ENCODE results near the gene NALCN. TPM values are rescaled to one million over a fixed set of nuclear protein-coding genes. Genes with fewer than 3 reads are reported as not detected.

The NALCN gene
- total RNA-seq, 6 experiments from 2014 or later: 0.09 to 0.81 (median 0.25) TPM

- no peak overlapping the region for H3K4me3 ChIP-seq
- ATAC-seq (no peak), DNase-seq (no peak)
- intact Hi-C loops (cut with DNase I): no loop called here
- H3K9me3 ChIP-seq: no peaks in the 10 kb centered on the region
- H3K4me1 ChIP-seq: no peaks in the 10 kb centered on the region
- peaks cover 0 to 5% of the 10 kb centered on the region in 2 donors for H3K27me3 ChIP-seq
- 63% methylated on average over 5 of the region's 5 CpGs for WGBS (ENCODE audit: insufficient coverage, low coverage, low lambda C conversion rate, missing lambda C conversion rate)
- no peak overlapping the region for H3K27ac ChIP-seq
- no peaks in the 10 kb centered on the region for H3K36me3 ChIP-seq
- TF ChIP-seq CTCF (IDR thresholded peaks at IDR 0.05) (no peak), POLR2A (IDR thresholded peaks at IDR 0.05) (no peak)
Measured at GRCh38 chr13:101339202-101339601, 77.1 kb downstream of the NALCN start.

GRCh38 chr13:101332583-101332982 is 83.7 kb downstream of the NALCN start:
- intact Hi-C loops (cut with DNase I): no loop called here
- Histone ChIP-seq H3K27ac (no peak overlapping the region), H3K36me3 (no peaks in the 10 kb centered on the region), H3K9me3 (no peaks in the 10 kb centered on the region), H3K4me1 (no peaks in the 10 kb centered on the region), H3K4me3 (no peak overlapping the region), H3K27me3 (no peaks in the 10 kb centered on the region)
- WGBS (ENCODE audit: insufficient coverage, low coverage, low lambda C conversion rate, missing lambda C conversion rate): 53% methylated on average over 5 of the region's 5 CpGs
- ATAC-seq (no peak), DNase-seq (no peak)
- TF ChIP-seq CTCF (IDR thresholded peaks at IDR 0.05): no peak
- TF ChIP-seq POLR2A (IDR thresholded peaks at IDR 0.05): no peak

- H3K27me3 ChIP-seq: no peaks in the 10 kb centered on the region
- intact Hi-C loops (cut with DNase I): no loop called here
- H3K36me3 ChIP-seq: no peaks in the 10 kb centered on the region
- TF ChIP-seq CTCF (IDR thresholded peaks at IDR 0.05) (no peak), POLR2A (IDR thresholded peaks at IDR 0.05) (no peak)
- ATAC-seq (no peak), DNase-seq (no peak)
- H3K9me3 ChIP-seq: no peaks in the 10 kb centered on the region
- H3K27ac ChIP-seq: no peak overlapping the region
- H3K4me3 ChIP-seq: no peak overlapping the region
- no peaks in the 10 kb centered on the region for H3K4me1 ChIP-seq
- 32% methylated on average over 2 of the region's 2 CpGs for whole genome bisulfite sequencing (ENCODE audit: insufficient coverage, low coverage, low lambda C conversion rate, missing lambda C conversion rate)
Measured at GRCh38 chr13:101331731-101332130, 84.6 kb downstream of the NALCN start.

- ATAC-seq (peak in 1 of 4 donors; percentile 43), DNase-seq (no peak)
- intact Hi-C loops (cut with DNase I): no loop called here
- H3K27ac ChIP-seq: no peak overlapping the region
- H3K36me3 ChIP-seq: no peaks in the 10 kb centered on the region
- H3K9me3 ChIP-seq: no peaks in the 10 kb centered on the region
- H3K4me1 ChIP-seq: no peaks in the 10 kb centered on the region
- TF ChIP-seq POLR2A (IDR thresholded peaks at IDR 0.05) (no peak), CTCF (IDR thresholded peaks at IDR 0.05) (no peak)
- H3K4me3 ChIP-seq: no peak overlapping the region
- 12% methylated on average over 3 of the region's 3 CpGs for WGBS (ENCODE audit: insufficient coverage, low coverage, low lambda C conversion rate, missing lambda C conversion rate)
- H3K27me3 ChIP-seq: no peaks in the 10 kb centered on the region
Measured at GRCh38 chr13:101327871-101328270, 88.4 kb downstream of the NALCN start.

GRCh38 chr13:101326710-101327109 is 89.6 kb downstream of the NALCN start:
- no peak for TF ChIP-seq POLR2A (IDR thresholded peaks at IDR 0.05)
- no peak for TF ChIP-seq CTCF (IDR thresholded peaks at IDR 0.05)
- H3K4me3 ChIP-seq: no peak overlapping the region
- no peaks in the 10 kb centered on the region for H3K36me3 ChIP-seq
- DNase-seq (no peak), ATAC-seq (no peak)
- no peaks in the 10 kb centered on the region for H3K4me1 ChIP-seq
- H3K27me3 ChIP-seq: no peaks in the 10 kb centered on the region
- 48% methylated on average over 4 of the region's 4 CpGs for WGBS (ENCODE audit: insufficient coverage, low coverage, low lambda C conversion rate, missing lambda C conversion rate)
- H3K27ac ChIP-seq: no peak overlapping the region
- intact Hi-C loops (cut with DNase I): no loop called here
- H3K9me3 ChIP-seq: no peaks in the 10 kb centered on the region

Data from right lobe of liver (tissue), 6 donors.